ENCODE data around the gene COL19A1.

Gene COL19A1

DNA sequence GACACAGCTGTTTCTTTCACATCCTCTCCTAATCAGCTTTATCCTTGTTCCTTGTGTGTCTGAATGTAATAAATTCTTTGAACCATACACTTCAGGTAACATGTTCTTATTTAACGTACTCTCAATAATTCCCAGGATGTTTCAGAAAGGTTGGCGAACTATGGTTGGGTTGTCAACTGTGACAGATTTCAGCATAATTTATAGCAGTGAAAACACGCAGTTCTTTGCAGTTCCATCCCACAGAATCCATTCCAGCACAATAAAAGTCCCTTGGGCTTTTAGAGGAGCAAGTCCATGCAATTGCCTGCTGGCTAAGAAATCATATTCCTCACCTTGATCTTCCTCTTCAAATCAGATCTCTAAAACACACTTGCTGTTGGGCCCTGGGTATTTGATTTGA is 317.2 kb downstream of the COL19A1 start:
- H3K4me2 ChIP-seq (ENCODE audit: low read depth, low read length, poor library complexity, severe bottlenecking): no peak overlapping the region
- no peak overlapping the region for H2AFZ ChIP-seq (ENCODE audit: low read length)
- H3K9me3 ChIP-seq (ENCODE audit: insufficient read depth, low read depth, low read length): no peaks in the 10 kb centered on the region
- H3K9me2 ChIP-seq (replicated peaks; ENCODE audit: low read depth, low read length): no peaks in the 10 kb centered on the region
- no peak overlapping the region for H3K4me3 ChIP-seq (ENCODE audit: low read length, poor library complexity, severe bottlenecking)
- no peaks in the 10 kb centered on the region for H3K27me3 ChIP-seq (ENCODE audit: insufficient read depth, low read length, poor library complexity, severe bottlenecking)
- no peaks in the 10 kb centered on the region for H3K79me2 ChIP-seq (ENCODE audit: insufficient read depth, low read length)
- no peaks in the 10 kb centered on the region for H3K36me3 ChIP-seq (ENCODE audit: insufficient read depth, low read length)
- TF ChIP-seq EZH2phosphoT487 (IDR thresholded peaks at IDR 0.05; ENCODE audit: borderline replicate concordance): no peak
- TF ChIP-seq, protein P1, sequence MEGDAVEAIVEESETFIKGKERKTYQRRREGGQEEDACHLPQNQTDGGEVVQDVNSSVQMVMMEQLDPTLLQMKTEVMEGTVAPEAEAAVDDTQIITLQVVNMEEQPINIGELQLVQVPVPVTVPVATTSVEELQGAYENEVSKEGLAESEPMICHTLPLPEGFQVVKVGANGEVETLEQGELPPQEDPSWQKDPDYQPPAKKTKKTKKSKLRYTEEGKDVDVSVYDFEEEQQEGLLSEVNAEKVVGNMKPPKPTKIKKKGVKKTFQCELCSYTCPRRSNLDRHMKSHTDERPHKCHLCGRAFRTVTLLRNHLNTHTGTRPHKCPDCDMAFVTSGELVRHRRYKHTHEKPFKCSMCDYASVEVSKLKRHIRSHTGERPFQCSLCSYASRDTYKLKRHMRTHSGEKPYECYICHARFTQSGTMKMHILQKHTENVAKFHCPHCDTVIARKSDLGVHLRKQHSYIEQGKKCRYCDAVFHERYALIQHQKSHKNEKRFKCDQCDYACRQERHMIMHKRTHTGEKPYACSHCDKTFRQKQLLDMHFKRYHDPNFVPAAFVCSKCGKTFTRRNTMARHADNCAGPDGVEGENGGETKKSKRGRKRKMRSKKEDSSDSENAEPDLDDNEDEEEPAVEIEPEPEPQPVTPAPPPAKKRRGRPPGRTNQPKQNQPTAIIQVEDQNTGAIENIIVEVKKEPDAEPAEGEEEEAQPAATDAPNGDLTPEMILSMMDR (conservative IDR thresholded peaks at IDR 0.05; ENCODE audit: low read length): no peak
- no peaks in the 10 kb centered on the region for H3F3A ChIP-seq (ENCODE audit: low read depth)
- peaks cover 11% of the 10 kb centered on the region for H3K4me1 ChIP-seq (ENCODE audit: insufficient read depth, low read length, poor library complexity, severe bottlenecking)
- no peak overlapping the region for H3K9ac ChIP-seq (ENCODE audit: low read depth, low read length, poor library complexity, severe bottlenecking)
- no peaks in the 10 kb centered on the region for H4K20me1 ChIP-seq (ENCODE audit: insufficient read depth, low read length, poor library complexity, severe bottlenecking)

DNA sequence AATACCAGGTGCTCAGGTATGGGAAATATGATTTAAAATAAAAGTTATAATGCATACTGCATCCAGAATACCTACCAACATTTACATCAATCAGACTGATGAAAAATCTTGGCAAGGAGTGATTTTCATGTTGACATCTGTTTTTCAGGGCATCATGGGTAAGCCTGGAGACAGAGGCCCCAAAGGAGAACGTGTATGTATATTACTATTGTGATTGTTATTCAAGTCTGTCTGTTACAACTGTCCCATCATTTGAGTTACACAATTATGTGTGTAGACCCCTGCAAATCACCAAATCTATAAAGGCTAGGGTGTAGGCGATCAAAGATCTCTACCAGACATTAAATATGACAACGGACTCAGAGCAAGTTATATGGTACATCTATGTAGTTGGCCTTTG is 318.4 kb downstream of the COL19A1 start:
- TF ChIP-seq, protein P1 (conservative IDR thresholded peaks at IDR 0.05; ENCODE audit: low read length): no peak
- TF ChIP-seq EZH2phosphoT487 (IDR thresholded peaks at IDR 0.05; ENCODE audit: borderline replicate concordance): no peak
- H3K9ac ChIP-seq (ENCODE audit: low read depth, low read length, poor library complexity, severe bottlenecking): no peak overlapping the region

DNA sequence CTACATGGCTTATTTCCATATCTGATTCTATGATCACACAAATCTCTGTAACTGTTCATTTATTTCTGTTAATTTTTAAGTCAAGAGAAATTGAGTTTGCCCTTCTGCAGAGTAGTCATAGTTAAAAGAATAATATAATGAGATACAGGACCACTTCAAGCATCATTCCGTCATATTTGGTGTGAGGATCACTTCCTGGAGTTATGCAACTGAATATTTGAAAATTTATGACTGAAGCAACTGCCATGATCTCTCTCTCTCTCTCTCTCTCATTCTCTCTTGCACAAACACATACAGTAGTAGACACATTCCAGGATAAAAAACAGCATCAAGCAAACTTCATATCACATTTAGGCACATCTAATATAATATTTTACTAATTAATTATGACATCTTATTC is 320.1 kb downstream of the COL19A1 start:
- Histone ChIP-seq H3F3A (ENCODE audit: low read depth) (no peaks in the 10 kb centered on the region), H3K36me3 (ENCODE audit: insufficient read depth, low read length) (no peaks in the 10 kb centered on the region), H3K27me3 (ENCODE audit: insufficient read depth, low read length, poor library complexity, severe bottlenecking) (no peaks in the 10 kb centered on the region), H3K9ac (ENCODE audit: low read depth, low read length, poor library complexity, severe bottlenecking) (no peak overlapping the region), H3K9me2 (replicated peaks; ENCODE audit: low read depth, low read length) (no peaks in the 10 kb centered on the region), H3K4me1 (ENCODE audit: insufficient read depth, low read length, poor library complexity, severe bottlenecking) (no peaks in the 10 kb centered on the region), H4K20me1 (ENCODE audit: insufficient read depth, low read length, poor library complexity, severe bottlenecking) (no peaks in the 10 kb centered on the region), H3K79me2 (ENCODE audit: insufficient read depth, low read length) (no peaks in the 10 kb centered on the region), H3K4me3 (ENCODE audit: low read length, poor library complexity, severe bottlenecking) (no peak overlapping the region), H2AFZ (ENCODE audit: low read length) (no peak overlapping the region), H3K9me3 (ENCODE audit: insufficient read depth, low read depth, low read length) (no peaks in the 10 kb centered on the region), H3K4me2 (ENCODE audit: low read depth, low read length, poor library complexity, severe bottlenecking) (no peak overlapping the region)
- TF ChIP-seq, protein P1 (conservative IDR thresholded peaks at IDR 0.05; ENCODE audit: low read length): no peak
- no peak for TF ChIP-seq EZH2phosphoT487 (IDR thresholded peaks at IDR 0.05; ENCODE audit: borderline replicate concordance)

More for the DNA sequence above, 318.4 kb downstream of the COL19A1 start:
- no peaks in the 10 kb centered on the region for H3K27me3 ChIP-seq (ENCODE audit: insufficient read depth, low read length, poor library complexity, severe bottlenecking)
- no peaks in the 10 kb centered on the region for H4K20me1 ChIP-seq (ENCODE audit: insufficient read depth, low read length, poor library complexity, severe bottlenecking)
- H3K36me3 ChIP-seq (ENCODE audit: insufficient read depth, low read length): no peaks in the 10 kb centered on the region
- H3K4me2 ChIP-seq (ENCODE audit: low read depth, low read length, poor library complexity, severe bottlenecking): no peak overlapping the region
- no peak overlapping the region for H2AFZ ChIP-seq (ENCODE audit: low read length)
- H3K79me2 ChIP-seq (ENCODE audit: insufficient read depth, low read length): no peaks in the 10 kb centered on the region
- H3K9me2 ChIP-seq (replicated peaks; ENCODE audit: low read depth, low read length): no peaks in the 10 kb centered on the region
- no peak overlapping the region for H3K4me3 ChIP-seq (ENCODE audit: low read length, poor library complexity, severe bottlenecking)
- no peaks in the 10 kb centered on the region for H3F3A ChIP-seq (ENCODE audit: low read depth)
- no peaks in the 10 kb centered on the region for H3K9me3 ChIP-seq (ENCODE audit: insufficient read depth, low read depth, low read length)
- peaks cover 11% of the 10 kb centered on the region for H3K4me1 ChIP-seq (ENCODE audit: insufficient read depth, low read length, poor library complexity, severe bottlenecking)

Data from Loucy (cell line).